ENCODE results near the gene ARHGAP30. TPM values are rescaled to one million over a fixed set of nuclear protein-coding genes. Genes with fewer than 3 reads are reported as not detected.
"Not testable (repeated sequence)": the region's sequence is repeated elsewhere in the genome, so short reads cannot be mapped to it uniquely, and the experiment has no call there.

ARHGAP30 gene
- total and polyA plus RNA-seq, 2 donors: 40.8 to 65.7 TPM

- no peak for DNase-seq (ENCODE audit: low read depth in 6 of 9, low spot score in 9 of 9)
- H3K36me3 ChIP-seq (ENCODE audit: control insufficient read depth in 2 of 2, insufficient read depth in 2 of 2, low read length in 1 of 2): peaks cover 53 to 57% of the 10 kb centered on the region in 2 donors
These were observed 25.2 kb downstream of the ARHGAP30 start for GRCh38 chr1:161044535-161044907.

GRCh38 chr1:161039546-161039945, 30.1 kb downstream of the ARHGAP30 start:
- peak overlapping the region; percentile 71 to 88 for H3K27ac ChIP-seq (ENCODE audit: low read depth in 1 of 2, low read length in 1 of 2)
- H3K4me1 ChIP-seq (ENCODE audit: control insufficient read depth in 2 of 2, insufficient read depth in 2 of 2, low read length in 2 of 2): peaks cover 22 to 47% of the 10 kb centered on the region in 2 donors
- DNase-seq (ENCODE audit: low read depth in 6 of 9, low spot score in 9 of 9): no peak
- no peak overlapping the region for H3K4me3 ChIP-seq (ENCODE audit: low read length in 2 of 2)
- peaks cover 39 to 43% of the 10 kb centered on the region in 2 donors for H3K36me3 ChIP-seq (ENCODE audit: control insufficient read depth in 2 of 2, insufficient read depth in 2 of 2, low read length in 1 of 2)
- no peaks in the 10 kb centered on the region for H3K27me3 ChIP-seq (ENCODE audit: control insufficient read depth in 2 of 2, insufficient read depth in 1 of 2, low read length in 1 of 2)
- H3K9me3 ChIP-seq (ENCODE audit: control insufficient read depth in 2 of 2, insufficient read depth in 1 of 2, low read length in 1 of 2): peaks cover 0 to 4% of the 10 kb centered on the region in 2 donors
- 90% methylated on average over 5 of the region's 5 CpGs for WGBS

More at GRCh38 chr1:161044535-161044907, 25.2 kb downstream of the ARHGAP30 start:
- H3K4me3 ChIP-seq (ENCODE audit: low read length in 2 of 2): peak overlapping the region; percentile 79 to 85
- peak overlapping the region; percentile 89 to 98 for H3K27ac ChIP-seq (ENCODE audit: low read depth in 1 of 2, low read length in 1 of 2)
- H3K4me1 ChIP-seq (ENCODE audit: control insufficient read depth in 2 of 2, insufficient read depth in 2 of 2, low read length in 2 of 2): peaks cover 12 to 37% of the 10 kb centered on the region in 2 donors
- H3K9me3 ChIP-seq (ENCODE audit: control insufficient read depth in 2 of 2, insufficient read depth in 1 of 2, low read length in 1 of 2): peaks cover 0 to 2% of the 10 kb centered on the region in 2 donors
- no peaks in the 10 kb centered on the region for H3K27me3 ChIP-seq (ENCODE audit: control insufficient read depth in 2 of 2, insufficient read depth in 1 of 2, low read length in 1 of 2)

- WGBS: 2% methylated on average over 3 of the region's 3 CpGs
- H3K4me1 ChIP-seq (ENCODE audit: control insufficient read depth in 2 of 2, insufficient read depth in 2 of 2, low read length in 2 of 2): peaks cover 19 to 45% of the 10 kb centered on the region in 2 donors
- peak in 1 of 9 donors; percentile 29 for DNase-seq (ENCODE audit: low read depth in 6 of 9, low spot score in 9 of 9)
- peaks cover 39 to 43% of the 10 kb centered on the region in 2 donors for H3K36me3 ChIP-seq (ENCODE audit: control insufficient read depth in 2 of 2, insufficient read depth in 2 of 2, low read length in 1 of 2)
- H3K4me3 ChIP-seq (ENCODE audit: low read length in 2 of 2): peak overlapping the region; percentile 85 to 86
- peaks cover 0 to 4% of the 10 kb centered on the region in 2 donors for H3K9me3 ChIP-seq (ENCODE audit: control insufficient read depth in 2 of 2, insufficient read depth in 1 of 2, low read length in 1 of 2)
- no peaks in the 10 kb centered on the region for H3K27me3 ChIP-seq (ENCODE audit: control insufficient read depth in 2 of 2, insufficient read depth in 1 of 2, low read length in 1 of 2)
- H3K27ac ChIP-seq (ENCODE audit: low read depth in 1 of 2, low read length in 1 of 2): peak overlapping the region; percentile 88 to 90
These were observed 30.5 kb downstream of the ARHGAP30 start for GRCh38 chr1:161039154-161039545.

- H3K27ac ChIP-seq (ENCODE audit: low read depth in 1 of 2, low read length in 1 of 2): peak within 1 kb of the TSS; percentile 88 to 90
- WGBS: 3% methylated on average over 54 of the region's 54 CpGs
- peaks cover 0 to 4% of the 10 kb centered on the region in 2 donors for H3K9me3 ChIP-seq (ENCODE audit: control insufficient read depth in 2 of 2, insufficient read depth in 1 of 2, low read length in 1 of 2)
- H3K4me3 ChIP-seq (ENCODE audit: low read length in 2 of 2): peak within 1 kb of the TSS; percentile 85 to 86
- H3K27me3 ChIP-seq (ENCODE audit: control insufficient read depth in 2 of 2, insufficient read depth in 1 of 2, low read length in 1 of 2): no peaks in the 10 kb centered on the region
- DNase-seq (ENCODE audit: low read depth in 6 of 9, low spot score in 9 of 9): peak in 6 of 9 donors; percentile 74 to 93 (median 86)
- H3K4me1 ChIP-seq (ENCODE audit: control insufficient read depth in 2 of 2, insufficient read depth in 2 of 2, low read length in 2 of 2): peaks cover 17 to 43% of the 10 kb centered on the region in 2 donors
- H3K36me3 ChIP-seq (ENCODE audit: control insufficient read depth in 2 of 2, insufficient read depth in 2 of 2, low read length in 1 of 2): peaks cover 39 to 43% of the 10 kb centered on the region in 2 donors
These were observed 31.1 kb downstream of the ARHGAP30 start, which contains the start of gene TSTD1 for GRCh38 chr1:161038523-161039153. Gene TSTD1, minus strand, starts transcription at chr1:161038964. Its CDS starts 75 bp downstream, at chr1:161038889.

GRCh38 chr1:161037661-161038522, 31.8 kb downstream of the ARHGAP30 start:
- H3K9me3 ChIP-seq (ENCODE audit: control insufficient read depth in 2 of 2, insufficient read depth in 1 of 2, low read length in 1 of 2): peaks cover 0 to 4% of the 10 kb centered on the region in 2 donors
- peaks cover 36 to 38% of the 10 kb centered on the region in 2 donors for H3K36me3 ChIP-seq (ENCODE audit: control insufficient read depth in 2 of 2, insufficient read depth in 2 of 2, low read length in 1 of 2)
- no peak for DNase-seq (ENCODE audit: low read depth in 6 of 9, low spot score in 9 of 9)
- peaks cover 17 to 38% of the 10 kb centered on the region in 2 donors for H3K4me1 ChIP-seq (ENCODE audit: control insufficient read depth in 2 of 2, insufficient read depth in 2 of 2, low read length in 2 of 2)
- H3K4me3 ChIP-seq (ENCODE audit: low read length in 2 of 2): peak overlapping the region; percentile 85 to 86
- WGBS: 76% methylated on average over 21 of the region's 21 CpGs
- H3K27ac ChIP-seq (ENCODE audit: low read depth in 1 of 2, low read length in 1 of 2): peak overlapping the region; percentile 88 to 90
- no peaks in the 10 kb centered on the region for H3K27me3 ChIP-seq (ENCODE audit: control insufficient read depth in 2 of 2, insufficient read depth in 1 of 2, low read length in 1 of 2)

GRCh38 chr1:161033751-161034150, 35.9 kb downstream of the ARHGAP30 start:
- H3K9me3 ChIP-seq (ENCODE audit: control insufficient read depth in 2 of 2, insufficient read depth in 1 of 2, low read length in 1 of 2): peaks cover 0 to 4% of the 10 kb centered on the region in 2 donors
- no peak overlapping the region for H3K4me3 ChIP-seq (ENCODE audit: low read length in 2 of 2)
- no peaks in the 10 kb centered on the region for H3K27me3 ChIP-seq (ENCODE audit: control insufficient read depth in 2 of 2, insufficient read depth in 1 of 2, low read length in 1 of 2)
- 97% methylated on average over 3 of the region's 3 CpGs for WGBS
- DNase-seq (ENCODE audit: low read depth in 6 of 9, low spot score in 9 of 9): no peak
- peaks cover 9 to 10% of the 10 kb centered on the region in 2 donors for H3K4me1 ChIP-seq (ENCODE audit: control insufficient read depth in 2 of 2, insufficient read depth in 2 of 2, low read length in 2 of 2)
- H3K36me3 ChIP-seq (ENCODE audit: control insufficient read depth in 2 of 2, insufficient read depth in 2 of 2, low read length in 1 of 2): no peaks in the 10 kb centered on the region
- H3K27ac ChIP-seq (ENCODE audit: low read depth in 1 of 2, low read length in 1 of 2): no peak overlapping the region

- H3K9me3 ChIP-seq (ENCODE audit: control insufficient read depth in 2 of 2, insufficient read depth in 1 of 2, low read length in 1 of 2): no peaks in the 10 kb centered on the region
- WGBS: 95% methylated on average over 1 of the region's 1 CpG
- H3K4me3 ChIP-seq (ENCODE audit: low read length in 2 of 2): no peak overlapping the region
- no peaks in the 10 kb centered on the region for H3K27me3 ChIP-seq (ENCODE audit: control insufficient read depth in 2 of 2, insufficient read depth in 1 of 2, low read length in 1 of 2)
- no peaks in the 10 kb centered on the region for H3K4me1 ChIP-seq (ENCODE audit: control insufficient read depth in 2 of 2, insufficient read depth in 2 of 2, low read length in 2 of 2)
- DNase-seq (ENCODE audit: low read depth in 6 of 9, low spot score in 9 of 9): no peak
- H3K27ac ChIP-seq (ENCODE audit: low read depth in 1 of 2, low read length in 1 of 2): no peak overlapping the region
- no peaks in the 10 kb centered on the region for H3K36me3 ChIP-seq (ENCODE audit: control insufficient read depth in 2 of 2, insufficient read depth in 2 of 2, low read length in 1 of 2)
These were observed 37.3 kb downstream of the ARHGAP30 start for GRCh38 chr1:161032409-161032808.

- H3K4me1 ChIP-seq (ENCODE audit: control insufficient read depth in 2 of 2, insufficient read depth in 2 of 2, low read length in 2 of 2): no peaks in the 10 kb centered on the region
- H3K4me3 ChIP-seq (ENCODE audit: low read length in 2 of 2): no peak overlapping the region
- H3K36me3 ChIP-seq (ENCODE audit: control insufficient read depth in 2 of 2, insufficient read depth in 2 of 2, low read length in 1 of 2): no peaks in the 10 kb centered on the region
- no peak overlapping the region for H3K27ac ChIP-seq (ENCODE audit: low read depth in 1 of 2, low read length in 1 of 2)
- no peaks in the 10 kb centered on the region for H3K27me3 ChIP-seq (ENCODE audit: control insufficient read depth in 2 of 2, insufficient read depth in 1 of 2, low read length in 1 of 2)
- 55% methylated on average over 2 of the region's 2 CpGs for WGBS
- DNase-seq (ENCODE audit: low read depth in 6 of 9, low spot score in 9 of 9): no peak
- H3K9me3 ChIP-seq (ENCODE audit: control insufficient read depth in 2 of 2, insufficient read depth in 1 of 2, low read length in 1 of 2): no peaks in the 10 kb centered on the region
These were observed 37.8 kb downstream of the ARHGAP30 start for GRCh38 chr1:161031874-161032273.

- H3K4me1 ChIP-seq (ENCODE audit: control insufficient read depth in 2 of 2, insufficient read depth in 2 of 2, low read length in 2 of 2); H3K9me3 ChIP-seq (ENCODE audit: control insufficient read depth in 2 of 2, insufficient read depth in 1 of 2, low read length in 1 of 2); H3K27me3 ChIP-seq (ENCODE audit: control insufficient read depth in 2 of 2, insufficient read depth in 1 of 2, low read length in 1 of 2); DNase-seq (ENCODE audit: low read depth in 6 of 9, low spot score in 9 of 9); H3K36me3 ChIP-seq (ENCODE audit: control insufficient read depth in 2 of 2, insufficient read depth in 2 of 2, low read length in 1 of 2); H3K4me3 ChIP-seq (ENCODE audit: low read length in 2 of 2); H3K27ac ChIP-seq (ENCODE audit: low read depth in 1 of 2, low read length in 1 of 2): not testable (repeated sequence)
- WGBS: 98% methylated on average over 32 of the region's 32 CpGs
These were observed 40.2 kb downstream of the ARHGAP30 start for GRCh38 chr1:161029466-161029865.

Data from thymus (tissue), 11 donors.